Adrenal gland (tissue), 5 donors: ENCODE measurements around the gene PDE4DIP.
"Not testable (repeated sequence)": the region's sequence is repeated elsewhere in the genome, so short reads cannot be mapped to it uniquely, and the experiment has no call there.

ENCODE experiments used
- CTCF ChIP-seq, 6 experiments: fragments of 450-650 bp in 4 of 6; fragments of 200-600 bp in 2 of 6; sonication (generic) in 1 of 6; IDR thresholded peaks; 1 replicate in 5 of 6; 2 replicates in 1 of 6; pipeline versions ENCODE4 v1.5.1 to v1.8.0; 2016 to 2021; ENCODE audit warnings: antibody characterized with exemption in 6 of 6, mild to moderate bottlenecking in 2 of 6, moderate library complexity in 1 of 6
- POLR2A ChIP-seq, 2 donors: fragments of 450-650 bp; IDR thresholded peaks; one replicate each; pipeline ENCODE4 v1.6.1; 2017; ENCODE audit warnings: antibody characterized with exemption in 2 of 2, mild to moderate bottlenecking in 2 of 2, moderate library complexity in 1 of 2
- donor health status: DM: no; HTN: no; CAD: no.

DNA sequence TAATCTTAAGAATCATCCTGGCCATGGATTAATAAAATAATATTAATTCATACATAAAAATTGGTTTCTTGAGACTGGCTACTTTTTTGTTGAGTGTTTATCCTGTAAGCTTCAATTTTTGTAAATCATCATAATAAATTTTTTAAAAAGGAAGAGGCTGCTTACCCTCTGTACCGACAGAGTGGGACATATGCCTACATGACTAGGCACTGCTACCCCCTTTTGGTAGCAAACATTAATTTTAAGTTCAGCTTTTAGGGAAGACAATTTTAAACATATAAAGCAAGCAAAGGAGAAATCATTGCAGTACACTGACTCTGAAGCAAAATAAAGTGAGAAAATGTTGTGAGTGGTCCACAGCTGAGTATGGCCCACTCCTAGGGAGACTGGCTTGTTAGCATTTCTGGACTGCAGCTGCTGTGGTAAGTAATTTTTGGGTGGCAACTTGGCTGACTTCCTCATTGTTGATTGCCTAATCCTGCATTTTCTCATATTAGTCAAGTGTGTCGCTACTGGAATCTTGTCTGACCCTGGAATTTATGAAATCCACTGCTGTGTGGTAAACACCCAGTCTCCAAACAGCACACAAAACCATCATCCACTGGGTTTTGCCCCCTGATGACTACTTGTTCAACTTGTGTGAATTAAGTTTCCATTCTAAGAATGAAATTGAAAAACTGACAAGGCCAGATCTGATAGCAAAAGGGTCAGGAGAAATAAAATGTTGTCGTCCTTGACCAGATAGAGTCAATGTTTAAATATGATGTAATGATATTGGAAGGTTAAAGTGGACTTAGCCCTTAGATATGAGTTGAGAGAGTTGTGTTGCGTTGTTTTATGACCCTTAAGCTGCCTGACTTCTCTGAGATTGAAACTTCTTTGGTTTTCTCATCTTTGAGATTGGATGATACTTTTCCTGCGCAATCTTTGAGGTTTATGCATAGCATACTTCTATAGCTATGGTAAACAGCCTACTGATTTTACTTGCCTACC, 50.4 kb downstream of the PDE4DIP start:
- not testable (repeated sequence) for TF ChIP-seq CTCF, POLR2A (IDR thresholded peaks at IDR 0.05)
